ENCODE measurements around the gene LDLRAD4.
"Not testable (repeated sequence)": the region's sequence is repeated elsewhere in the genome, so short reads cannot be mapped to it uniquely, and the experiment has no call there.

Gene LDLRAD4

GRCh38 chr18:13253786-13254688, 35.5 kb downstream of the LDLRAD4 start:
- no peak for DNase-seq

GRCh38 chr18:13254971-13255927, 36.7 kb downstream of the LDLRAD4 start:
- DNase-seq: no peak

- DNase-seq: no peak
Observed at GRCh38 chr18:13256444-13257305, 38.1 kb downstream of the LDLRAD4 start.

GRCh38 chr18:13257361-13257980, 38.9 kb downstream of the LDLRAD4 start:
- no peak for DNase-seq

GRCh38 chr18:13258921-13259320, 40.4 kb downstream of the LDLRAD4 start:
- DNase-seq: no peak

- no peak for DNase-seq
Observed at GRCh38 chr18:13259701-13260100, 41.1 kb downstream of the LDLRAD4 start.

- no peak for DNase-seq
Observed at GRCh38 chr18:13260197-13260934, 41.8 kb downstream of the LDLRAD4 start.

GRCh38 chr18:13260935-13261640, 42.5 kb downstream of the LDLRAD4 start:
- DNase-seq: peak; percentile 21

GRCh38 chr18:13261661-13262357, 43.2 kb downstream of the LDLRAD4 start:
- DNase-seq: no peak

GRCh38 chr18:13262358-13262680, 43.8 kb downstream of the LDLRAD4 start:
- DNase-seq: not testable (repeated sequence)

GRCh38 chr18:13262839-13263691, 44.5 kb downstream of the LDLRAD4 start:
- no peak for DNase-seq

GRCh38 chr18:13264091-13265007, 45.8 kb downstream of the LDLRAD4 start:
- DNase-seq: no peak

GRCh38 chr18:13265008-13265910, 46.7 kb downstream of the LDLRAD4 start:
- DNase-seq: no peak

GRCh38 chr18:13265911-13266217, 47.3 kb downstream of the LDLRAD4 start:
- no peak for DNase-seq

- DNase-seq: no peak
Observed at GRCh38 chr18:13266218-13267100, 47.9 kb downstream of the LDLRAD4 start.

- no peak for DNase-seq
Observed at GRCh38 chr18:13267431-13267873, 48.9 kb downstream of the LDLRAD4 start.

Data from hematopoietic multipotent progenitor cell treated with erythropoietin and hydrocortisone succinate and interleukin-3 and kit ligand, for 8 days (in vitro differentiated cells).